WTC11 (cell line): ENCODE results near the gene PROCA1. TPM values are rescaled to one million over a fixed set of nuclear protein-coding genes. Genes with fewer than 3 reads are reported as not detected.

ENCODE experiments used
- ATAC-seq: fragments of 200-7000 bp; cut with Tn5 transposase; 2 replicates; pipeline ENCODE4 v1.10.0; 2021; ENCODE audit warnings: mild to moderate bottlenecking, moderate library complexity
- CTCF ChIA-PET: fragments of 300-600 bp; sonication (Branson Sonifier 250); formaldehyde crosslinking; loops from one replicate; lab custom pipeline; 2021; ENCODE audit warnings: antibody characterized with exemption; lab: Charles Lee
- POLR2A ChIA-PET: fragments of 350-600 bp; sonication (Branson Sonifier 250); formaldehyde crosslinking; loops from one replicate; lab custom pipeline; 2021; ENCODE audit warnings: antibody characterized with exemption; lab: Charles Lee
- DNase-seq: peaks from one replicate; pipeline ENCODE4 v3.0.0; 2021; ENCODE audit warnings: low spot score
- H3K27ac Mint-ChIP-seq: 2 replicates; pipeline ENCODE4 v1.8.0; 2021; ENCODE audit warnings: mixed read lengths
- H3K27me3 Mint-ChIP-seq: 2 replicates; pipeline ENCODE4 v1.8.0; 2021; ENCODE audit warnings: low read depth, mild to moderate bottlenecking, moderate library complexity, mixed read lengths
- H3K36me3 Mint-ChIP-seq: 2 replicates; pipeline ENCODE4 v1.8.0; 2021; ENCODE audit warnings: mixed read lengths
- H3K4me1 Mint-ChIP-seq: 2 replicates; pipeline ENCODE4 v1.8.0; 2022; ENCODE audit warnings: mixed read lengths
- H3K4me3 Mint-ChIP-seq: 2 replicates; pipeline ENCODE4 v1.8.0; 2021; ENCODE audit warnings: mild to moderate bottlenecking, moderate library complexity, mixed read lengths
- H3K9me3 Mint-ChIP-seq: 2 replicates; pipeline ENCODE4 v1.8.0; 2021; ENCODE audit warnings: mixed read lengths
- ATF1 ChIP-seq: sonication (generic); formaldehyde crosslinking; IDR thresholded peaks from 2 replicates; pipeline ENCODE4 v1.8.1; 2023; ENCODE audit warnings: mild to moderate bottlenecking, moderate library complexity, missing genetic modification reagents
- CREB1 ChIP-seq: sonication (generic); formaldehyde crosslinking; IDR thresholded peaks from 2 replicates; pipeline ENCODE4 v1.8.0; 2023; ENCODE audit warnings: mild to moderate bottlenecking, missing genetic modification reagents
- ELF4 ChIP-seq: sonication (generic); formaldehyde crosslinking; IDR thresholded peaks from 2 replicates; pipeline ENCODE4 v1.8.1; 2022; ENCODE audit warnings: low read depth, mild to moderate bottlenecking, moderate library complexity, missing genetic modification reagents
- ESRRA ChIP-seq: sonication (generic); formaldehyde crosslinking; IDR thresholded peaks from 2 replicates; pipeline ENCODE4 v1.8.1; 2022; ENCODE audit warnings: mild to moderate bottlenecking, missing genetic modification reagents, borderline replicate concordance
- GABPB1 ChIP-seq: sonication (generic); formaldehyde crosslinking; IDR thresholded peaks from 2 replicates; pipeline ENCODE4 v1.8.1; 2023; ENCODE audit warnings: mild to moderate bottlenecking, missing genetic modification reagents
- HMGXB4 ChIP-seq: sonication (generic); formaldehyde crosslinking; IDR thresholded peaks from 2 replicates; pipeline ENCODE4 v1.8.1; 2023; ENCODE audit warnings: mild to moderate bottlenecking, moderate library complexity, missing genetic modification reagents
- IRF2 ChIP-seq: sonication (generic); formaldehyde crosslinking; IDR thresholded peaks from 2 replicates; pipeline ENCODE4 v1.8.0; 2022; ENCODE audit warnings: low read depth, missing genetic modification reagents, borderline replicate concordance
- KAT7 ChIP-seq: sonication (generic); formaldehyde crosslinking; IDR thresholded peaks from 2 replicates; pipeline ENCODE4 v1.8.1; 2023; ENCODE audit warnings: missing genetic modification reagents, mild to moderate bottlenecking, borderline replicate concordance
- MYBL2 ChIP-seq: sonication (generic); formaldehyde crosslinking; IDR thresholded peaks from 2 replicates; pipeline ENCODE4 v1.8.1; 2023; ENCODE audit warnings: mild to moderate bottlenecking, moderate library complexity, missing genetic modification reagents
- OVOL2 ChIP-seq: fragments of 250-450 bp; sonication (Bioruptor Pico); IDR thresholded peaks from 2 replicates; pipeline ENCODE4 v1.9.0; 2021; ENCODE audit warnings: mild to moderate bottlenecking, borderline replicate concordance
- PRDM15 ChIP-seq: sonication (generic); formaldehyde crosslinking; IDR thresholded peaks from 2 replicates; pipeline ENCODE4 v1.8.0; 2022; ENCODE audit warnings: missing genetic modification reagents
- RELA ChIP-seq: sonication (generic); formaldehyde crosslinking; IDR thresholded peaks from 2 replicates; pipeline ENCODE4 v1.8.1; 2022; ENCODE audit warnings: missing genetic modification reagents, mild to moderate bottlenecking, borderline replicate concordance
- RORB ChIP-seq: fragments of 250-450 bp; sonication (Bioruptor Pico); IDR thresholded peaks from 2 replicates; pipeline ENCODE4 v1.9.0; 2021; ENCODE audit warnings: mild to moderate bottlenecking
- ZNF416 ChIP-seq: fragments of 250-450 bp; sonication (Bioruptor Pico); IDR thresholded peaks from 2 replicates; pipeline ENCODE4 v1.9.0; 2021; ENCODE audit warnings: mild to moderate bottlenecking, inconsistent platforms
- total RNA-seq: library from RNA; stranded (reverse); gene quantifications from 3 replicates; pipeline ENCODE4 v1.2.3, GENCODE V29; 2021
- TF ChIP-seq, protein P1 (sequence below): fragments of 250-450 bp; sonication (Bioruptor Pico); conservative IDR thresholded peaks from 2 replicates; pipeline ENCODE4 v1.9.0; 2021; ENCODE audit warnings: mild to moderate bottlenecking
- TF ChIP-seq, protein P2 (sequence below): sonication (generic); formaldehyde crosslinking; IDR thresholded peaks from 2 replicates; pipeline ENCODE4 v1.8.1; 2023; ENCODE audit warnings: mild to moderate bottlenecking, missing genetic modification reagents

The PROCA1 gene
- total RNA-seq, 1 experiment from 2014 or later: 28.4 TPM

DNA sequence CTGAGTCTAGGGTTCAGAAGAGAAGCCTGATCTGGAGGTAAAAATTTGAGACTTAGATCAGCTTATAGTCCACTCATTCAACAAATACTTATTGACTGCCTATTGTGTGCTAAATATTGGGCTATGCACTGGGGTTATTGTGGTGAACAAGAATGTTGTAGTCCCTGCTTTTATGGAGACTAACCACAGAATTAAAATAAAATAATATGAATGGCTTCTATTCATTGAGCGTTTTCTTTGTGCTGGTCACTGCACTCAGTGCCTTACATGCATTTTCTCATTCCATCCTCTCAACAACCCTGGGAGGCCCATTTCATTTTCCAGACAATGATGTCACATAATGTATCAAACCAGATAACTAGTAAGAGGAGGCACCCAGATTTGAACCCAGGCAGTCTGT lies 21.7 kb upstream of the PROCA1 start (continued):
- TF ChIP-seq PRDM15 (CRISPR knock-in tag) (no peak), OVOL2 (CRISPR knock-in tag) (no peak)
- TF ChIP-seq, all 79 proteins: peak for 0

GRCh38 chr17:28729950-28730330 lies 18.3 kb upstream of the PROCA1 start:
- Mint-ChIP-seq H3K27me3 (no peaks in the 10 kb centered on the region), H3K4me3 (no peak overlapping the region), H3K27ac (peak overlapping the region; percentile 83), H3K36me3 (peaks cover 6% of the 10 kb centered on the region; the same call in 1 of the 2 replicates), H3K9me3 (no peaks in the 10 kb centered on the region)
- no peak for ATAC-seq
- CTCF ChIA-PET: interaction anchor here (1.5 to 12.2 kb wide), 7 partner anchors 10 to 387 kb away, joined by 4 to 541 read pairs (median 69); partner anchors contain the start of genes DHRS13, PROCA1, RPL23A and TRAF4
- TF ChIP-seq ESRRA: no peak
- no peak for TF ChIP-seq RORB (CRISPR knock-in tag)
- TF ChIP-seq KAT7 (CRISPR knock-in tag): no peak
- no peak for TF ChIP-seq CREB1 (CRISPR knock-in tag)
- no peak for TF ChIP-seq HMGXB4 (CRISPR knock-in tag)
- no peak for TF ChIP-seq IRF2 (CRISPR knock-in tag)
- no peak for TF ChIP-seq ATF1 (CRISPR knock-in tag)
- TF ChIP-seq GABPB1 (CRISPR knock-in tag): no peak
- no peak for TF ChIP-seq RELA
- TF ChIP-seq ZNF416: no peak
- TF ChIP-seq, protein P1, sequence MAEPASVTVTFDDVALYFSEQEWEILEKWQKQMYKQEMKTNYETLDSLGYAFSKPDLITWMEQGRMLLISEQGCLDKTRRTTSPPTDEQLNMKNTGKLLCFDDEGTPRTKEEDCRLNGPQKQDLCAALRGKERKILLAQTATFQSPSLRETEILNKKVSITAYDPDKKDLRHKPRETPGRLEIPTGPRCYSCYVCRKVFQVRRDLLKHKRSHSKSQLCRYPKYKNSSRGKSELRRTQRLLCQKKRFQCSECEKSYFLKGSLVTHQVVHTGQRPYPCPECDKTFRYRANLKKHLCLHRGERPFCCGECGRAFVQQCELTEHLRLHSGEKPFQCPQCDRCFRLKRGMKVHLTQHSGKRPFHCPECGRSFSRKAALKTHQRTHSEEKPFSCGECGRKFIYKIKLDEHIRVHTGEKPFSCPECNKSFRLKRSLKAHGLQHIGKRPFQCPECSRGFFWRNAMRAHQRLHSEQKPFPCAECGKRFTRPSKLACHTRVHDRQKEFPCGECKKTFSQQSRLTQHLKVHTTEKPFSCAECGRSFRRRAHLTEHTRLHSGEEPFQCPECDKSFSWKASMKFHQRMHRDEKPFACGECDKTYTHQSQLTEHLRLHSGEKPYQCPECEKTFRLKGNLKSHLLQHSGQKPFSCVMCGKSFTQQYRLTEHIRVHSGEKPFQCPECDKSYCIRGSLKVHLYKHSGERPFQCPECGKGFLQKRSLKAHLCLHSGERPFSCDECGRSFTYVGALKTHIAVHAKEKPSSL: no peak
- TF ChIP-seq, protein P2, sequence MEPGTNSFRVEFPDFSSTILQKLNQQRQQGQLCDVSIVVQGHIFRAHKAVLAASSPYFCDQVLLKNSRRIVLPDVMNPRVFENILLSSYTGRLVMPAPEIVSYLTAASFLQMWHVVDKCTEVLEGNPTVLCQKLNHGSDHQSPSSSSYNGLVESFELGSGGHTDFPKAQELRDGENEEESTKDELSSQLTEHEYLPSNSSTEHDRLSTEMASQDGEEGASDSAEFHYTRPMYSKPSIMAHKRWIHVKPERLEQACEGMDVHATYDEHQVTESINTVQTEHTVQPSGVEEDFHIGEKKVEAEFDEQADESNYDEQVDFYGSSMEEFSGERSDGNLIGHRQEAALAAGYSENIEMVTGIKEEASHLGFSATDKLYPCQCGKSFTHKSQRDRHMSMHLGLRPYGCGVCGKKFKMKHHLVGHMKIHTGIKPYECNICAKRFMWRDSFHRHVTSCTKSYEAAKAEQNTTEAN (CRISPR knock-in tag): no peak
- TF ChIP-seq MYBL2 (CRISPR knock-in tag): no peak
- TF ChIP-seq ELF4 (CRISPR knock-in tag): no peak
- TF ChIP-seq, all 79 proteins: peak for 0
- DNase-seq: no peak
- POLR2A ChIA-PET: interaction anchor here (0.7 to 6.4 kb wide), 3 partner anchors 17 to 222 kb away, joined by 3 to 310 read pairs (median 9); partner anchors contain the start of genes FLOT2, PHF12 and TRAF4
- peaks cover 12% of the 10 kb centered on the region for H3K4me1 Mint-ChIP-seq
